ENCODE measurements around the gene C1RL.
A peak's percentile ranks its signal among the peaks of the same experiment; 100 is the strongest.

The C1RL gene

DNA sequence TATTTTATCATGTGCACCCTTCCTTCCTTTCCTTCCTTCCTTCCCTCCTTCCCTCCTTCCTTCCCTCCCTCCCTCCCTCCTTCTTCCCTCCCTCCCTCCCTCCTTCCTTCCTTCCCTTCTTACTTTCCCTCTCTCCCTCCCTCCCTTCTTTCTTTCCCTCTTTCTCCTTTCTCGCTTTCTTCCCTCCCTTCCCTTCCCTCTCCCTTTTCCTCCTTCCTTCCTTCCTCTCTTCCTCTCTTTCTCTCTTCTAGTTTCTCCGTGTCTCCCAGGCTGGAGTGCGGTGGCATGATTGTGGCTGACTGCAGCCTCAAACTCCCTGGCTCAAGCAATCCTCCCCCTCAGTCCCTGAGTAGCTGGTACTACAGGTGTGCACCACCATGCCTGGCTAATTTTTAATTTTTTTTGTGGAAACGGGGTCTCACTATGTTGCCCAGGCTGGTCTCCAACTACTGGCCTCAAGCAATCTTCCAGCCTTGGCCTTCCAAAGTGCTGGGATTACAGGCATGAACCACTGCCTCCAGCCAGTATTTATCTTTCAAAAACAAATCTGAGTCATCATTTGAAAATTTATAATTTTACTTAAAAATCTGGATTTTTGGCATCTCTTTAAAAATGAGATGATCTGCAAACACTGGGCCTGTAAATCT, 7.8 kb downstream of the C1RL start:
- Histone ChIP-seq H3K4me1 (ENCODE audit: control insufficient read depth, insufficient read depth, low read length) (no peaks in the 10 kb centered on the region), H3K4me3 (ENCODE audit: low read depth, low read length) (no peak overlapping the region), H3K27ac (ENCODE audit: low read depth, low read length) (no peak overlapping the region), H3K27me3 (ENCODE audit: control insufficient read depth, insufficient read depth, low read length) (no peaks in the 10 kb centered on the region), H3K9me3 (ENCODE audit: control insufficient read depth, insufficient read depth, low read length) (no peaks in the 10 kb centered on the region; the same call in 1 of the 2 replicates), H3K36me3 (ENCODE audit: control insufficient read depth, insufficient read depth, low read length) (no peaks in the 10 kb centered on the region), H3K9ac (ENCODE audit: low read depth, low read length) (no peak overlapping the region)

DNA sequence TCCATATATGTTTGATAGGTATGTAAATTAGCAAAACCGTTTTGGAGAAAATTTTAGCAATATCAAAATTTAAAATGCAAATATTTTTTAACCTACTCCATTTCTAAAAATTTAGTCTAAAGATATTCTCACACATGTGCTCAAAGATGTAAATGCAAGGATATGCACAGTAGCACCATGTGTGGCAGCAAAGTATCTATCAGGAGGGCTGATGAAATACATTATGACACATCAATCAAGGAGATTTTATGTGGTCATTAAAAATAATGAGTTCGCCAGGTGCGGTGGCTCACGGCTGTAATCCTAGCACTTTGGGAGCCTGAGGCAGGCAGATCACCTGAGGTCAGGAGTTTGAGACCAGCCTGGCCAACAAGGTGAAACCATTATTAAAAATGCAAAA, 8.8 kb downstream of the C1RL start:
- no peak overlapping the region for H3K27ac ChIP-seq (ENCODE audit: low read depth, low read length)
- H3K27me3 ChIP-seq (ENCODE audit: control insufficient read depth, insufficient read depth, low read length) = no peaks in the 10 kb centered on the region
- no peak overlapping the region for H3K4me3 ChIP-seq (ENCODE audit: low read depth, low read length)
- no peaks in the 10 kb centered on the region for H3K4me1 ChIP-seq (ENCODE audit: control insufficient read depth, insufficient read depth, low read length)
- H3K9me3 ChIP-seq (ENCODE audit: control insufficient read depth, insufficient read depth, low read length) = no peaks in the 10 kb centered on the region
- no peaks in the 10 kb centered on the region for H3K36me3 ChIP-seq (ENCODE audit: control insufficient read depth, insufficient read depth, low read length)
- H3K9ac ChIP-seq (ENCODE audit: low read depth, low read length) = no peak overlapping the region

DNA sequence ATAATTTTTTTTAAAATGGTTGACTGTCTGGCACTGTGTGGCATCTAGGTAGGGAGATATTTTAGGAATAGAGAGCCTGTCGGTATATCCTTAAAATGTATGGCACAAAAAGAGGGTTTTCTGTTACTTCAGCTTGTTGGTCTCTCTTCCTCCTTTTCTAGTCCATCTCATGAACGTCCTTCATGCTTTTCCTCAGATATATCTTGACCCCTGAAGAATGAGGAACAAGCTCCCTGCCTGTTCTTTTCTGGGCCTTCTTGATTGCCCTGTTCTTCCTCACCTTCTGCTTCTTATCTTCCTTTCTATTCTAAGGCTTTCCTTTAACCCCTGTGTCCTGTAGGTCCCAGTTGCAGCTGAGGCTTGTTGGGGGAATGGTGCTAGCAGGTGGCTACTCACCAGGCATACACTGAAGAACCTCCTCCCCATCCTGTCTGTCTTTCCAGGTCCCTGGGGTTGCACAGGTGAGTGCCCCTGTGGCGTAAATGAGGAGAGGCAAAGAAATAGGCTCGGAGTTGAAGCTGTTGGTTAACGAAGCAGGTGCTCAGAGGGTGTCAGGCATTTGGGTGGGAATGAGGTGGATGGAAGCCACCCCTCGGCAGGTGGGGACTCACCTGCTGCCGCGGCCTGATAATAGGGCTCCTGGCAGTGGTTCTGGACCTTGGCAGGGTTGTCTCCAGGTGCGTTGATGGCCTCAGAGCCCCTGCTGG, 9.6 kb downstream of the C1RL start:
- H3K9ac ChIP-seq (ENCODE audit: low read depth, low read length) = no peak overlapping the region
- no peak overlapping the region for H3K27ac ChIP-seq (ENCODE audit: low read depth, low read length)
- H3K9me3 ChIP-seq (ENCODE audit: control insufficient read depth, insufficient read depth, low read length) = no peaks in the 10 kb centered on the region
- no peaks in the 10 kb centered on the region for H3K27me3 ChIP-seq (ENCODE audit: control insufficient read depth, insufficient read depth, low read length)
- H3K4me3 ChIP-seq (ENCODE audit: low read depth, low read length) = no peak overlapping the region
- no peaks in the 10 kb centered on the region for H3K36me3 ChIP-seq (ENCODE audit: control insufficient read depth, insufficient read depth, low read length)
- no peaks in the 10 kb centered on the region for H3K4me1 ChIP-seq (ENCODE audit: control insufficient read depth, insufficient read depth, low read length)

DNA sequence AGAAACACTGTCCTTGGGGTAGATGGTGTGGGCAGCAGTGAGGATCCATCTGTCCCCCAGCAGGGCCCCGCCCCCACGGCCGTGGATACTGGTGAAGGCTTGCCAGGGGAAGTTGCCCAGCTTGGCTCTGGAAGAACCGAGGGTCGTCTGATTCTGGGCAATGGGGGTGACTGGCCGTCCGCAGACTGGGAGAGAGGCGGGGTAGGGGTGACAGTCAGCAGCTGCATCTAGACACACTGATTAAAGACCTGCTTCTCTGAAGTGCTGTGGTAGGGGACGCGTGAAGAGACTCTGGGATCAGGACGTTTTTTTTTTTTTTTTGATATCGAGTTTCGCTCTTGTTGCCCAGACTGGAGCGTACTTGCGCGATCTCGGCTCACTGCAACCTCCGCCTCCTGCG, 12.0 kb downstream of the C1RL start:
- no peaks in the 10 kb centered on the region for H3K27me3 ChIP-seq (ENCODE audit: control insufficient read depth, insufficient read depth, low read length)
- no peaks in the 10 kb centered on the region for H3K4me1 ChIP-seq (ENCODE audit: control insufficient read depth, insufficient read depth, low read length)
- no peaks in the 10 kb centered on the region for H3K36me3 ChIP-seq (ENCODE audit: control insufficient read depth, insufficient read depth, low read length)
- H3K27ac ChIP-seq (ENCODE audit: low read depth, low read length) = no peak overlapping the region
- H3K9me3 ChIP-seq (ENCODE audit: control insufficient read depth, insufficient read depth, low read length) = no peaks in the 10 kb centered on the region
- H3K4me3 ChIP-seq (ENCODE audit: low read depth, low read length) = no peak overlapping the region
- no peak overlapping the region for H3K9ac ChIP-seq (ENCODE audit: low read depth, low read length)

DNA sequence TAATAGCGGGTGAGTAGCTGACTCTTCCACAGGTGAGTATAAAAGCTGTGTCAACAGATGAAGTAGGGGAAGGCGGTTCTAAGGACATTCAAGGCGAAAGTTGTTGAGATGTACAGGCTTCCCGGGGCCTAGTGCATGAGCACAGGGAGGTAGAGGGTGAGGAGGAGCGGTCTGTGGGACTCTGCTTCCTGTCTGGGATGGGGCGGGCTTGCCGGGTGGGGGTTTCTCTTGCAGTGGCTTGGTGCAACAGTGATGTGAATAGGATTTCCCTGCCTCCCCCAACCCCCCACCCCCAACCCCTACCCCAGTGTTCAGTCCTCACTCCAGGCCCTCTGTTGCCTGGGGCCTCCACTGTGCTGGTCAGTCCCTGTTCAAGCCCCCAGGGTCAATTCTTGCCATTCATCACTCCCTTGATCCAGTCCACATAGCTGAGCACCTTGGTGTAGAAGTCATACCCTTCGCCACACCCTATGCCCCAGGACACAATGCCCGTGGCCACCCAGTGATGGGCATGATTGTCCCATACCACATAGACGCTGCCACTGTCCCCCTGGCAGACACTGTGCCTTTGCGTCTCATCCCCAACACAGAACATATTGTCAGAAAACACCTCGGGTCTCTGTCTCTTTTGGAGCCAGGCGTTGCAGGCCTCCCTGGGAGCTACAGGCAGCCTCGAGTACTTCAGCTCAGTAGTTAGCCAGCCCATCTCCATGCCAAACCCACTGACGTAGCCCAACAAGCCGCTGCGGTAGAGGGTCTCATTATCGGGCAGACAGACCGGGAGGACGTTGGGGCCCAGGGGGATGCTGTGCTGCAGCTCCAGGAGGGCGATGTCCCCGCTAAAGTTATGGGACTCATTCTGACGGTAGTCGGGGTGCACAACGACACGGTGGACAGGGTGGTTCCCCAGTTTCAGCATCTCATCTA, 12.7 kb downstream of the C1RL start:
- no peaks in the 10 kb centered on the region for H3K9me3 ChIP-seq (ENCODE audit: control insufficient read depth, insufficient read depth, low read length)
- no peak overlapping the region for H3K9ac ChIP-seq (ENCODE audit: low read depth, low read length)
- H3K36me3 ChIP-seq (ENCODE audit: control insufficient read depth, insufficient read depth, low read length) = no peaks in the 10 kb centered on the region
- no peak overlapping the region for H3K4me3 ChIP-seq (ENCODE audit: low read depth, low read length)
- no peaks in the 10 kb centered on the region for H3K27me3 ChIP-seq (ENCODE audit: control insufficient read depth, insufficient read depth, low read length)
- H3K4me1 ChIP-seq (ENCODE audit: control insufficient read depth, insufficient read depth, low read length) = no peaks in the 10 kb centered on the region
- H3K27ac ChIP-seq (ENCODE audit: low read depth, low read length) = no peak overlapping the region

DNA sequence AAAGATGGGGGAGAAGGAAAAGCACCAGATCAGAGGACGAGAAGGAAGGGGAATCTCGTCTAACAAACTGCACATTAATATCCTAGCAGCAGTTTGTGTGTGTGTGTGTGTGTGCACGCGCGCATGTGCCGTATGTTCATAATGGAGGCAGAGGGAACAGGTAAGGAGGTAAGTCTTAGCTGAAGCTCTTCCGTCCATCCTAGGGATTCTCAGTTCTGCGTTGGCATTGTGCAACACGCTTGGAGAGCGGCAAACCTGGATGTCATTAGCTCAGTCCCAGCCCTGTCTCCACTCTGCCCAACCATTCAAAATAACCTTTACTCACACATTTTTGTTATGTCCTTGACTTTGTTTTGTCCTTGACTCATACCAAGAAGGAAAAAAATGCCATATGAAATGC, 15.1 kb downstream of the C1RL start:
- Histone ChIP-seq H3K27me3 (ENCODE audit: control insufficient read depth, insufficient read depth, low read length) (no peaks in the 10 kb centered on the region; the same call in 1 of the 2 replicates), H3K9me3 (ENCODE audit: control insufficient read depth, insufficient read depth, low read length) (no peaks in the 10 kb centered on the region), H3K36me3 (ENCODE audit: control insufficient read depth, insufficient read depth, low read length) (no peaks in the 10 kb centered on the region), H3K4me3 (ENCODE audit: low read depth, low read length) (no peak overlapping the region), H3K4me1 (ENCODE audit: control insufficient read depth, insufficient read depth, low read length) (peaks cover 11% of the 10 kb centered on the region), H3K9ac (ENCODE audit: low read depth, low read length) (no peak overlapping the region), H3K27ac (ENCODE audit: low read depth, low read length) (no peak overlapping the region)

DNA sequence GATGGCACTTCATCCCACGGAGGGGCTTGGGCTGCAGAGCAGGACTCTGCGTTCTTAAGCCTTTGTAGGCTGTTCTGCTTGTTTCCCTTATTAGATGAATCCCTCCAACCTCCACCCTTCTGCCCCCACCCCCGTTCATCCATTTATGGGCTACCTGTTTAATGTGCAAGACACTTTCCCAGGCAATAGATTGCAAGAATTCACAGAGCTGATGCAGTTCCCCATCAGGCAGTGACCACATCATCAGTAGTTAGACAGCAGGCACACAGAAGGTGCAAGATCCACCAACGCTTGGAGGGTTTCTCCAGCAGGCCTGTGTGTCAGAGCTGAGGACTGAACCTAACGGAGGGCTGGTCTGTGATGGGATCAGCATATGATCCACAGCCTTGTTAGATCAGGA, 15.5 kb downstream of the C1RL start:
- Histone ChIP-seq H3K27me3 (ENCODE audit: control insufficient read depth, insufficient read depth, low read length) (no peaks in the 10 kb centered on the region; the same call in 1 of the 2 replicates), H3K9me3 (ENCODE audit: control insufficient read depth, insufficient read depth, low read length) (no peaks in the 10 kb centered on the region), H3K36me3 (ENCODE audit: control insufficient read depth, insufficient read depth, low read length) (no peaks in the 10 kb centered on the region), H3K9ac (ENCODE audit: low read depth, low read length) (no peak overlapping the region), H3K4me3 (ENCODE audit: low read depth, low read length) (no peak overlapping the region), H3K4me1 (ENCODE audit: control insufficient read depth, insufficient read depth, low read length) (peaks cover 11% of the 10 kb centered on the region), H3K27ac (ENCODE audit: low read depth, low read length) (no peak overlapping the region)

DNA sequence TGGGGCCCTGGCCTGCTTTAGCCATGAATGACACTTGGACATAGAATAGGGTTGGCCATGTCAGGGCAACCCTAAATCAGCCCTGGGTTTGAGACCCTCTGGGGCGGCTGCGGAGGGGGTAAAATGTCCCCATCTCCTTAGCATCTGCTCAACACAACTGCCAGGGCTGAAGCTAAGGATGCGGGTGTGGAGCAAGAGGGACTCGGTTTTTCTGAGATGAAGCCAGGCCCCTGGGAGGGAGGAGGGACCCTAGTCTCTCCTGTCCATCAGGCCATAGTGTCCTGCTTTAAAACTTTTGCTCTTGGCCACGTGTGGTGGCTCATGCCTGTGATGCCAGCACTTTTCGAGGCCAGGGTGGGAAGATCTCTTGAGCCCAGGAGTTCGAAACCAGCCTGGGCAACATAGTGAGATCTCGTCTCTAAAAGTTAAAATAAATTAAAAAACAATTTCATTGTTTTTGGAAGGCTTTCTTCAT, 16.0 kb downstream of the C1RL start:
- Histone ChIP-seq H3K9me3 (ENCODE audit: control insufficient read depth, insufficient read depth, low read length) (no peaks in the 10 kb centered on the region), H3K27ac (ENCODE audit: low read depth, low read length) (no peak overlapping the region), H3K4me1 (ENCODE audit: control insufficient read depth, insufficient read depth, low read length) (peaks cover 11% of the 10 kb centered on the region), H3K36me3 (ENCODE audit: control insufficient read depth, insufficient read depth, low read length) (no peaks in the 10 kb centered on the region), H3K27me3 (ENCODE audit: control insufficient read depth, insufficient read depth, low read length) (no peaks in the 10 kb centered on the region; the same call in 1 of the 2 replicates), H3K4me3 (ENCODE audit: low read depth, low read length) (no peak overlapping the region), H3K9ac (ENCODE audit: low read depth, low read length) (no peak overlapping the region)

DNA sequence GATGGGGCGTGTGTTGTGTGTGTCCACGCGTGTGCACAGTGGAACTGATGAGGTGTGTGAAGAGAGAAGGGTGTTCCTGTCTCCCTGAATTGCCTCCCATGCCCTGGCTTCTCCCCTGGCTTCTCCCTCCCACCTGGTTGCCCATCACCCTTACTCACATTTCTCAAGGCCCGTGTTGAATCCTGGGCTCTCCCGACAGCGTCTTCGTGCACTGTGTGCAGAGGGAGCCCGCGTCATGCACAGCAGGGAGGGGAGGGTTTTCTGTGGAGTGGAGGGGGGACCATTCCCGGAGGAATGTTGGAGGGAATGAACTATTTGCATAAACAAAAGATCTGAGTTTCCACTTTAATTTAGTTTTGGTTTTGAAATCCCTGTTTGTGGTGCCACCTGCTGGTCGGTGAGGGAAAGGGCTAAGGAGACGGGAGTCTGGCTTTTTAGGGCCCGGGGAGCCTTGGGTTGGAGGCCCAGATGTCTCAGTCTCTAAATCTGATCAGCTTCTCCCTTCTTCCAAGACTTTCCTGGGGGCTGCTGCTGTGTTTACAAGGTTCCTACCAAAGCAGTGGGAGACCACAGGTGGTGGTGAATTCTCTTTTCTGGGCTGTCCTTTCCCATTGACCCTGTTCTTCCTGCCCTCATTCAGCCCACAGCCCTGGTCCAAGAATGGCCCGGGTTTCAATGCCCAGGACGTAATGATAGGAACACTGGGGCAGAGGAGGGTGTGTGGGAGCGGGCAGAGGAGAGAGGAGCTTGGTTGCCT, 16.6 kb downstream of the C1RL start, which contains the start of gene C1R:
Gene C1R, minus strand, starts transcription at position 217 of the 757 bp plus-strand sequence. Its CDS starts 57 bp downstream, at position 160.
- Histone ChIP-seq H3K36me3 (ENCODE audit: control insufficient read depth, insufficient read depth, low read length) (no peaks in the 10 kb centered on the region), H3K9ac (ENCODE audit: low read depth, low read length) (no peak within 1 kb of the TSS), H3K4me3 (ENCODE audit: low read depth, low read length) (peak within 1 kb of the TSS; percentile 45), H3K27ac (ENCODE audit: low read depth, low read length) (no peak within 1 kb of the TSS), H3K27me3 (ENCODE audit: control insufficient read depth, insufficient read depth, low read length) (no peaks in the 10 kb centered on the region; the same call in 1 of the 2 replicates), H3K9me3 (ENCODE audit: control insufficient read depth, insufficient read depth, low read length) (no peaks in the 10 kb centered on the region), H3K4me1 (ENCODE audit: control insufficient read depth, insufficient read depth, low read length) (peaks cover 11% of the 10 kb centered on the region)

DNA sequence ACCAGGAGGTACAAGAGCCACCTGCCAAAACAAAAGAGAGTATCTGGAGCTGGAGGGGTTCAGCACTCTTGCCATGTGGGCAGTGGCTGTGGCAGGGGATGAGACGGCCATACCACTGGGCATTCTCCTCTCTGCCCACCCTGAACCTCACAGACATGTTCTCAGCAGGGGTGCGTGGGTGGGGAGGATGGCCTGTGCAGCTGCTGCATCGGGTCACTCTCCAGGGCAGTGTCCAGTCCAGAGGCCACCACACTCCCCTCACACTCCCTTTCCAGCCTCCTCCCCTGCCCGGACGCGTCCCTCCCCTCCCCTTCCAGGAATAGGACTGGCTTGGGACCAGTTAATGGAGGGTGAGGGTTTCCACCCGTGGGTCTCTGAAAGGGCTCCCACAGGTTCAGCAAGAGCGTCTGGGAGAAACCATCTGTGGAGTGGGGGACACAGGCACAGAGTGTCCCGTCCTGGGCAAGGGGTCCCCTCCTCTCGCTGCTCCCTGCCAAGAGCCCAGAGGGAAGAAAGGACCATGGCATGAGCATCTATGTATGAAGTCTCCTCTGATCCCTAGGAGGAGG, 17.3 kb downstream of the C1RL start:
- Histone ChIP-seq H3K4me3 (ENCODE audit: low read depth, low read length) (0 out of 2 replicates have a peak overlapping the region, but pooled peaks have one; percentile 45), H3K9me3 (ENCODE audit: control insufficient read depth, insufficient read depth, low read length) (no peaks in the 10 kb centered on the region), H3K36me3 (ENCODE audit: control insufficient read depth, insufficient read depth, low read length) (no peaks in the 10 kb centered on the region), H3K27ac (ENCODE audit: low read depth, low read length) (no peak overlapping the region), H3K27me3 (ENCODE audit: control insufficient read depth, insufficient read depth, low read length) (no peaks in the 10 kb centered on the region; the same call in 1 of the 2 replicates), H3K4me1 (ENCODE audit: control insufficient read depth, insufficient read depth, low read length) (peaks cover 11% of the 10 kb centered on the region), H3K9ac (ENCODE audit: low read depth, low read length) (no peak overlapping the region)

Measured in HUES48 (cell line).